Lower lobe of right lung (tissue), 2 donors: ENCODE data around the gene SYNDIG1. TPM values are rescaled to one million over a fixed set of nuclear protein-coding genes. Genes with fewer than 3 reads are reported as not detected.

Experiments
- ATAC-seq, 2 donors: fragments of 200-7000 bp; cut with Tn5 transposase; one replicate each; pipeline ENCODE4 v1.9.1; 2020 to 2022; ENCODE audit warnings: mild to moderate bottlenecking in 2 of 2, moderate library complexity in 2 of 2
- DNase-seq: peaks from one replicate; pipeline ENCODE4 v3.0.0-alpha.2; 2020
- H3K27ac ChIP-seq: fragments of 200-600 bp; one replicate; pipeline ENCODE4 v1.8.0; 2022
- H3K27me3 ChIP-seq: fragments of 200-600 bp; one replicate; pipeline ENCODE4 v1.8.0; 2022; ENCODE audit warnings: low read depth
- H3K36me3 ChIP-seq: fragments of 200-600 bp; one replicate; pipeline ENCODE4 v1.8.0; 2022; ENCODE audit warnings: mild to moderate bottlenecking
- H3K4me1 ChIP-seq: fragments of 200-600 bp; one replicate; pipeline ENCODE4 v1.8.0; 2022
- H3K4me3 ChIP-seq: fragments of 200-600 bp; one replicate; pipeline ENCODE4 v1.8.0; 2022; ENCODE audit warnings: mild to moderate bottlenecking
- H3K9me3 ChIP-seq: fragments of 200-600 bp; one replicate; pipeline ENCODE4 v1.8.0; 2022
- intact Hi-C: fragments of 100-400 bp; cut with DNase I; formaldehyde crosslinking; loops from one replicate; pipeline ENCODE4 v1.11.0; 2022
- total RNA-seq: library from RNA; stranded (reverse); fragmentation: NEBNext Ultra II Directional; extraction: Animal tissue kit (Norgen Biotek cat#: 25700); gene quantifications from one replicate; pipeline ENCODE4 v1.2.1, GENCODE V29; 2021
- TF ChIP-seq, protein P1 (sequence below): fragments of 200-600 bp; IDR thresholded peaks from one replicate; pipeline ENCODE4 v1.8.0; 2022; ENCODE audit warnings: antibody characterized with exemption, mild to moderate bottlenecking
- donor health status: DM: no; HTN: yes; CAD: no; lungs with severe emphysema.

The SYNDIG1 gene
- total RNA-seq, 1 donor from 2014 or later = 0.15 TPM

DNA sequence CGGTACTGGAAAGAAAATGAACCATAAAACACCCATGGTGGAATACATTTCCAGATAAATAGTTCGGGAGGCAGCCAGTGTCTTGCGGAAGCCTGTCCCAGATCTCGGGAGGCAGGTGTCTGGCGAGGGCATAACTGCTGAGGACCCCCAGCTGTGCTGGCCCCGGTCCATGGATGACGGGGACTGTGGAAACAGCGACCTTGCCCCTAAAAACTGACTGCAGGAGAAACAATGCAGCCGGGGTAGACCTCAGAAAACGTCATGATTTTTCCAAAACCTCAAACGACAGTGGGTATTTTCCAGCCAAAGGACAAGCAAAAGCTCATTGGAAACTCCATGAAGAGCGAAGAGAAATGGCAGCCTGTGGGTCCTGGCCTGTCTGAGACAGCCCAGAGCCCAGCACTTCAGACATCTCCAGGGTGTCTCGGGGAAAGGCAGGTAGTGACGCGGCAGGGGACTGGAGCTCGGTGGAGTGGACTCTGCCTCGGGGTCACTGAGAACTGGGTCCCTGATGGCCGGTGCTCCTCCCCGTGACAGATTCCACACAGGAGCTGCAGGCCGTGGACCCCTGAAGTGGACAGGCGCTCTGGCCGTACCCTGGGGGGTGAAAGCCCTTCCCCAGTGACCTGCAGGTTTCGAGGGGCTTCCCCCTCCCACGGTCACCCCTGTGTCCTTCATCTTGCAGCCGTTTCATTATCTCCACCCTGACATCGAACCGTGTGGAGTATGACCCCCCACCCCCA, 188.6 kb downstream of the SYNDIG1 start:
- no peak overlapping the region for H3K27ac ChIP-seq
- TF ChIP-seq, protein P1, sequence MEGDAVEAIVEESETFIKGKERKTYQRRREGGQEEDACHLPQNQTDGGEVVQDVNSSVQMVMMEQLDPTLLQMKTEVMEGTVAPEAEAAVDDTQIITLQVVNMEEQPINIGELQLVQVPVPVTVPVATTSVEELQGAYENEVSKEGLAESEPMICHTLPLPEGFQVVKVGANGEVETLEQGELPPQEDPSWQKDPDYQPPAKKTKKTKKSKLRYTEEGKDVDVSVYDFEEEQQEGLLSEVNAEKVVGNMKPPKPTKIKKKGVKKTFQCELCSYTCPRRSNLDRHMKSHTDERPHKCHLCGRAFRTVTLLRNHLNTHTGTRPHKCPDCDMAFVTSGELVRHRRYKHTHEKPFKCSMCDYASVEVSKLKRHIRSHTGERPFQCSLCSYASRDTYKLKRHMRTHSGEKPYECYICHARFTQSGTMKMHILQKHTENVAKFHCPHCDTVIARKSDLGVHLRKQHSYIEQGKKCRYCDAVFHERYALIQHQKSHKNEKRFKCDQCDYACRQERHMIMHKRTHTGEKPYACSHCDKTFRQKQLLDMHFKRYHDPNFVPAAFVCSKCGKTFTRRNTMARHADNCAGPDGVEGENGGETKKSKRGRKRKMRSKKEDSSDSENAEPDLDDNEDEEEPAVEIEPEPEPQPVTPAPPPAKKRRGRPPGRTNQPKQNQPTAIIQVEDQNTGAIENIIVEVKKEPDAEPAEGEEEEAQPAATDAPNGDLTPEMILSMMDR = no peak
- ATAC-seq (no peak), DNase-seq (no peak)
- H3K36me3 ChIP-seq = no peaks in the 10 kb centered on the region
- intact Hi-C loops = no loop called here
- no peak overlapping the region for H3K4me3 ChIP-seq
- no peaks in the 10 kb centered on the region for H3K27me3 ChIP-seq
- no peaks in the 10 kb centered on the region for H3K9me3 ChIP-seq
- H3K4me1 ChIP-seq = no peaks in the 10 kb centered on the region

DNA sequence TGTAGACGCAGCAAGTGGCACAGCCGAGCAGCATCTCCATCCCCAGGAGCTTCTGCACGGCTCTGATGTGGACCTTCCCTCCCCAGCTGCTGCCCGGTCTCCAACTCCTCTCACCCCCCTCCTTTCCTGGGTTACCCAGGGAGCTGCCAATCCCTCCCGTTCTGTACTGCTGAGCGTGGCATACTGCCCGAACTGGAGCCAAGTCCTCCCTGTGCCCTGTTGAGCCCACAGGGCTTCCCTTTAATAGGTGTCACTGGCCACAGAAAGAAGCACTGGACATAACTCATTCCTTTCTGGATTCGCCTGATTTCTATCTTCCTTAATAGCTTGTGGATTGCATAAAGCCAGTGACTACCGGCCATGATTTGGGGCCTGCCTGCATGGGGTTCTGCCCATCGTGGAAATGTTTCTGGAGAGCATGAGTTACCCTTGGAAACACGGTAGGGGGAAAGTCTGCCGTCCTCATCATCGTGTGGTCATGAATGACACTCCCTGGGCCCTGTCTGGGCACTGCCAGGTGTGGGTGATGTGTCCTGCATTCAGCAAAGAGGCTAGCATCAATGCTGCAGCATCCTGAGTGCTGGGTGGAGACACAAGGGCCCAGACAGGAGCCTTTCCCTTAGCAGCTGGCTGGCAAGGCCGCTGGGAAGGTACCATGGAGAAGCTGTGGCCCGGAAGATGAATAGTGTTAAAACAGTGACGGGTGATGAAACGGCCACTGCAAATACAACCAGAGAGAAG, 189.7 kb downstream of the SYNDIG1 start:
- Histone ChIP-seq H3K4me1 (no peaks in the 10 kb centered on the region), H3K36me3 (no peaks in the 10 kb centered on the region), H3K9me3 (no peaks in the 10 kb centered on the region), H3K4me3 (no peak overlapping the region), H3K27me3 (no peaks in the 10 kb centered on the region), H3K27ac (no peak overlapping the region)
- DNase-seq (no peak), ATAC-seq (no peak)
- intact Hi-C loops = no loop called here
- TF ChIP-seq, protein P1 = no peak

DNA sequence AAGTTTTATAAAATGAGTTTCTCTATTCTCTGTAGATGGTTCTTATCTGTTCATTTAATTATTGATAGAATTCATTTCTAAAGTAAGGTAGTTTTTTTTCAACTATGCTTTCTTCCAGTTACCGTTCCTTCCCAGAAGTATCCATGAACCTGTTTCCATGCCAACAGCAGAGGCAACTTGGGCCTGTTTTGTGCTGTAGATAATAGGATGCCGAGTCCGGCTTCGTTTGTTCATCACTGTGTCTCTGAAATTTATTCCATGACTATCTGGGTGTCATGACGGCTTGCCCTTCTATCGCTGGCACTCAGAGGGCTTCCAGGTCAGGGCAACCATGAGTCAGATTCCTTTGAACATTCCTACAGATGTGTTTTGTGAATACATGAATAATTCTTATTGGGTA, 190.4 kb downstream of the SYNDIG1 start:
- no peak overlapping the region for H3K4me3 ChIP-seq
- H3K27me3 ChIP-seq = no peaks in the 10 kb centered on the region
- ATAC-seq (no peak), DNase-seq (no peak)
- H3K4me1 ChIP-seq = no peaks in the 10 kb centered on the region
- intact Hi-C loops = no loop called here
- H3K36me3 ChIP-seq = no peaks in the 10 kb centered on the region
- TF ChIP-seq, protein P1 = no peak
- no peak overlapping the region for H3K27ac ChIP-seq
- no peaks in the 10 kb centered on the region for H3K9me3 ChIP-seq

DNA sequence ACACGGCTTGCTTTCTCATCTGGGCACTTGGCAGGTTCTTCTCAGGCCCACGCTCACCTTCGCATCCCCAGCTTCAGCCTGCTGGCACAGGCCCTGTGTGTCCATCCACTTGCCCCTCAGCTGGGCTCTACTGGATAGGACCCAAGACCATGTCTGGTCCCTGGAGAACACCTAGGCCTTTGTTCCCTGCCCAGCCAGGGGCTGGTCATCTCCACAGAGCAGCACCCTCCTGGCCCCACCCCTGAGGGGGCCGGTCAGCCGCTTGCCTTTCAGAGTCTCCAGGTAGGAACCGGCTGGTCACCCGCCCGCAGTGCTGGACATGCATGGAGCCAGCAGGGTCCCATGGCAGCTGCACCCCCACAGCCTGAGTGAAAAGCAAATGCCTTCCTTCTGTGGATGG, 191.2 kb downstream of the SYNDIG1 start:
- H3K4me3 ChIP-seq = no peak overlapping the region
- intact Hi-C loops = no loop called here
- no peak overlapping the region for H3K27ac ChIP-seq
- H3K9me3 ChIP-seq = no peaks in the 10 kb centered on the region
- H3K36me3 ChIP-seq = no peaks in the 10 kb centered on the region
- no peaks in the 10 kb centered on the region for H3K27me3 ChIP-seq
- H3K4me1 ChIP-seq = no peaks in the 10 kb centered on the region
- ATAC-seq = no peak
- DNase-seq = no peak
- TF ChIP-seq, protein P1 = no peak

DNA sequence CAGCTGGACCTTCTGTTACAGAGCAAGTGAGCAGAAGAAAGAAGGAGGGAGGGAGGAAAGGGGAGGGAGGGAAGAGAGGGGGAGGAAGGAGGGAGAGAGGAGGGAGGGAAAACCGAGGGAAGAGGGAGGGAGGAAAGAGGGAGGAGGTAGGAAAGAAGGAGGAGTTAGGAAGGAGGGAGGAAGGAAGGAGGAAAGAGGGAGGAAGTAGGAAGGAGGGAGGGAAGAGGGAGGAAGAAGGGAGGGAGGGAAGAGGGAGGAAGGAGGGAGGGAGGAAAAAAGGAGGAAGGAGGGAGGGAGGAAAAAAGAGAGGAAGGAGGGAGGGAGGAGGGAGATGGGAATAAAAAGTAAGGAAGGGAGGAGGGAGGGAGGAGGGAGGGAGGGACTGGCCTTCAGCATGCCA, 191.8 kb downstream of the SYNDIG1 start:
- no peak overlapping the region for H3K27ac ChIP-seq
- intact Hi-C loops = no loop called here
- H3K9me3 ChIP-seq = no peaks in the 10 kb centered on the region
- DNase-seq (no peak), ATAC-seq (no peak)
- TF ChIP-seq, protein P1 = no peak
- no peaks in the 10 kb centered on the region for H3K36me3 ChIP-seq
- no peaks in the 10 kb centered on the region for H3K27me3 ChIP-seq
- no peaks in the 10 kb centered on the region for H3K4me1 ChIP-seq
- no peak overlapping the region for H3K4me3 ChIP-seq
